HEK293 (cell line): Measurements from ENCODE around the gene MSI2.

Experiments
- CTCF ChIA-PET: fragments of 350-600 bp; formaldehyde crosslinking; extraction: SDS; loops from one replicate; lab custom pipeline; 2021; ENCODE audit warnings: antibody characterized with exemption; lab: Yijun Ruan, JAX
- POLR2A ChIA-PET: fragments of 300-600 bp; formaldehyde crosslinking; extraction: SDS; loops from one replicate; lab custom pipeline; 2020; ENCODE audit warnings: antibody characterized with exemption, inconsistent platforms; lab: Yijun Ruan, JAX
- H3K27ac ChIP-seq: fragments of 200-500 bp; sonication (Bioruptor generic); 2 replicates; pipeline ENCODE4 v1.5.1; 2014; ENCODE audit warnings: low read depth, low read length, control low read depth, inconsistent platforms; ENCODE audit errors: extremely low read depth
- H3K36me3 ChIP-seq, 2 experiments: fragments of 200-500 bp in 1 of 2; sonication (Bioruptor generic) in 1 of 2; 1 replicate in 1 of 2; 2 replicates in 1 of 2; pipeline ENCODE4 v1.5.1; 2014 to 2017; ENCODE audit warnings: inconsistent platforms in 2 of 2, low read length in 2 of 2; ENCODE audit not compliant: control insufficient read depth in 2 of 2, insufficient read depth in 1 of 2
- H3K4me1 ChIP-seq: fragments of 200-500 bp; sonication (Bioruptor generic); 2 replicates; pipeline ENCODE4 v1.5.1; 2014; ENCODE audit warnings: mild to moderate bottlenecking, low read length, inconsistent platforms; ENCODE audit not compliant: control insufficient read depth, insufficient read depth
- H3K4me3 ChIP-seq: 2 replicates; pipeline ENCODE4 v1.5.1; 2011; ENCODE audit warnings: low read depth, mild to moderate bottlenecking, control low read depth, low read length, moderate library complexity
- H3K9me3 ChIP-seq: fragments of 200-500 bp; sonication (Bioruptor generic); 2 replicates; pipeline ENCODE4 v1.5.1; 2014; ENCODE audit warnings: low read depth, low read length, inconsistent platforms; ENCODE audit not compliant: control insufficient read depth, insufficient read depth
- BCL11B ChIP-seq: fragments of 450-650 bp; formaldehyde crosslinking; IDR thresholded peaks from 2 replicates; pipeline ENCODE4 v1.5.1; 2016; ENCODE audit warnings: low read depth, missing biosample characterization, missing genetic modification characterization
- BCL6B ChIP-seq: fragments of 450-650 bp; formaldehyde crosslinking; IDR thresholded peaks from 2 replicates; pipeline ENCODE4 v1.5.1; 2017; ENCODE audit warnings: missing biosample characterization, missing genetic modification characterization
- FEZF1 ChIP-seq: fragments of 450-650 bp; formaldehyde crosslinking; IDR thresholded peaks from 2 replicates; pipeline ENCODE4 v1.5.1; 2016; ENCODE audit warnings: missing biosample characterization, missing genetic modification characterization
- GLIS2 ChIP-seq: fragments of 450-650 bp; formaldehyde crosslinking; IDR thresholded peaks from 2 replicates; pipeline ENCODE4 v1.5.1; 2016; ENCODE audit warnings: missing biosample characterization, missing genetic modification characterization
- PRDM1 ChIP-seq: fragments of 450-650 bp; formaldehyde crosslinking; IDR thresholded peaks from 2 replicates; pipeline ENCODE4; 2016; ENCODE audit warnings: missing biosample characterization, missing genetic modification characterization
- REPIN1 ChIP-seq: fragments of 450-650 bp; formaldehyde crosslinking; IDR thresholded peaks from 2 replicates; pipeline ENCODE4 v1.5.1; 2017; ENCODE audit warnings: missing biosample characterization, missing genetic modification characterization, low read depth
- ZBTB10 ChIP-seq: fragments of 450-650 bp; formaldehyde crosslinking; IDR thresholded peaks from 2 replicates; pipeline ENCODE4 v1.5.1; 2016; ENCODE audit warnings: missing biosample characterization, missing genetic modification characterization
- ZFP69B ChIP-seq: fragments of 450-650 bp; formaldehyde crosslinking; IDR thresholded peaks from 2 replicates; pipeline ENCODE4 v1.5.1; 2016; ENCODE audit warnings: missing biosample characterization, missing genetic modification characterization
- ZNF133 ChIP-seq: fragments of 450-650 bp; formaldehyde crosslinking; IDR thresholded peaks from 2 replicates; pipeline ENCODE4 v1.5.1; 2016; ENCODE audit warnings: missing biosample characterization, missing genetic modification characterization
- ZNF175 ChIP-seq: fragments of 450-650 bp; formaldehyde crosslinking; IDR thresholded peaks from 2 replicates; pipeline ENCODE4 v1.5.1; 2016; ENCODE audit warnings: missing biosample characterization, missing genetic modification characterization
- ZNF202 ChIP-seq: fragments of 450-650 bp; formaldehyde crosslinking; IDR thresholded peaks from 2 replicates; pipeline ENCODE4 v1.5.1; 2016; ENCODE audit warnings: missing biosample characterization, missing genetic modification characterization, borderline replicate concordance
- ZNF223 ChIP-seq: fragments of 450-650 bp; formaldehyde crosslinking; IDR thresholded peaks from 2 replicates; pipeline ENCODE4 v1.5.1; 2016; ENCODE audit warnings: missing biosample characterization, missing genetic modification characterization
- ZNF335 ChIP-seq: fragments of 450-650 bp; formaldehyde crosslinking; conservative IDR thresholded peaks from 2 replicates; pipeline ENCODE4 v1.5.1; 2016; ENCODE audit warnings: missing biosample characterization, missing genetic modification characterization
- ZNF341 ChIP-seq: fragments of 450-650 bp; formaldehyde crosslinking; IDR thresholded peaks from 2 replicates; pipeline ENCODE4; 2016; ENCODE audit warnings: low read depth, missing biosample characterization, missing genetic modification characterization
- ZNF423 ChIP-seq: fragments of 450-650 bp; formaldehyde crosslinking; IDR thresholded peaks from 2 replicates; pipeline ENCODE4 v1.5.1; 2016; ENCODE audit warnings: missing biosample characterization, missing genetic modification characterization
- ZNF513 ChIP-seq: fragments of 450-650 bp; IDR thresholded peaks from 2 replicates; pipeline ENCODE4 v1.5.1; 2018; ENCODE audit warnings: missing biosample characterization, missing genetic modification characterization
- ZNF654 ChIP-seq: fragments of 450-650 bp; formaldehyde crosslinking; IDR thresholded peaks from 2 replicates; pipeline ENCODE4 v1.5.1; 2016; ENCODE audit warnings: low read depth, missing biosample characterization, missing genetic modification characterization
- ZNF707 ChIP-seq: fragments of 450-650 bp; formaldehyde crosslinking; IDR thresholded peaks from 2 replicates; pipeline ENCODE4 v1.5.1; 2016; ENCODE audit warnings: missing biosample characterization, missing genetic modification characterization
- ZNF776 ChIP-seq: fragments of 450-650 bp; formaldehyde crosslinking; IDR thresholded peaks from 2 replicates; pipeline ENCODE4 v1.5.0; 2017; ENCODE audit warnings: missing biosample characterization, missing genetic modification characterization, borderline replicate concordance
- ZNF777 ChIP-seq: fragments of 450-650 bp; formaldehyde crosslinking; IDR thresholded peaks from 2 replicates; pipeline ENCODE4 v1.5.1; 2017; ENCODE audit warnings: missing biosample characterization, missing genetic modification characterization, borderline replicate concordance
- TF ChIP-seq, protein P1 (sequence below): fragments of 450-650 bp; formaldehyde crosslinking; IDR thresholded peaks from 2 replicates; pipeline ENCODE4 v1.5.1; 2016; ENCODE audit warnings: missing biosample characterization, missing genetic modification characterization

The MSI2 gene

GRCh38 chr17:57481910-57482391 is 225.6 kb downstream of the MSI2 start:
- no peaks in the 10 kb centered on the region for H3K9me3 ChIP-seq
- no peaks in the 10 kb centered on the region for H3K36me3 ChIP-seq
- CTCF ChIA-PET, result interaction anchor here (0.6 to 1.3 kb wide), 6 partner anchors 11 to 624 kb away, joined by 3 to 4 read pairs (median 3); no protein-coding TSS in a partner anchor
- TF ChIP-seq ZNF202 (tag by site-specific recombination) (no peak), PRDM1 (tag by site-specific recombination) (no peak), ZNF513 (tag by site-specific recombination) (no peak), ZNF777 (tag by site-specific recombination) (no peak)
- TF ChIP-seq, protein P1, sequence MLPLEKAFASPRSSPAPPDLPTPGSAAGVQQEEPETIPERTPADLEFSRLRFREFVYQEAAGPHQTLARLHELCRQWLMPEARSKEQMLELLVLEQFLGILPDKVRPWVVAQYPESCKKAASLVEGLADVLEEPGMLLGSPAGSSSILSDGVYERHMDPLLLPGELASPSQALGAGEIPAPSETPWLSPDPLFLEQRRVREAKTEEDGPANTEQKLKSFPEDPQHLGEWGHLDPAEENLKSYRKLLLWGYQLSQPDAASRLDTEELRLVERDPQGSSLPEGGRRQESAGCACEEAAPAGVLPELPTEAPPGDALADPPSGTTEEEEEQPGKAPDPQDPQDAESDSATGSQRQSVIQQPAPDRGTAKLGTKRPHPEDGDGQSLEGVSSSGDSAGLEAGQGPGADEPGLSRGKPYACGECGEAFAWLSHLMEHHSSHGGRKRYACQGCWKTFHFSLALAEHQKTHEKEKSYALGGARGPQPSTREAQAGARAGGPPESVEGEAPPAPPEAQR, result no peak
- no peak overlapping the region for H3K27ac ChIP-seq
- no peak overlapping the region for H3K4me3 ChIP-seq
- POLR2A ChIA-PET, result no interaction called here
- H3K4me1 ChIP-seq, result peaks cover 7% of the 10 kb centered on the region

- TF ChIP-seq REPIN1 (tag by site-specific recombination) (no peak), ZNF423 (tag by site-specific recombination) (no peak), BCL11B (tag by site-specific recombination) (no peak), GLIS2 (tag by site-specific recombination) (no peak), ZNF223 (tag by site-specific recombination) (no peak), FEZF1 (tag by site-specific recombination) (no peak), ZNF654 (no peak), ZNF175 (tag by site-specific recombination) (no peak), ZBTB10 (no peak), BCL6B (tag by site-specific recombination) (no peak), ZNF341 (tag by site-specific recombination) (no peak), ZNF776 (tag by site-specific recombination) (no peak), ZNF335 (tag by site-specific recombination) (no peak), ZNF133 (tag by site-specific recombination) (no peak), ZNF707 (tag by site-specific recombination) (no peak), ZFP69B (tag by site-specific recombination) (no peak)
- CTCF ChIA-PET, result no interaction called here
- peaks cover 7% of the 10 kb centered on the region for H3K4me1 ChIP-seq
- POLR2A ChIA-PET, result no interaction called here
- no peak overlapping the region for H3K4me3 ChIP-seq
- H3K27ac ChIP-seq, result no peak overlapping the region
- H3K9me3 ChIP-seq, result no peaks in the 10 kb centered on the region
- no peaks in the 10 kb centered on the region for H3K36me3 ChIP-seq
Measured at GRCh38 chr17:57482657-57483056, 226.3 kb downstream of the MSI2 start.
